Prostate gland (tissue), 2 donors: ENCODE results near the gene SHISAL2B. TPM values are rescaled to one million over a fixed set of nuclear protein-coding genes. Genes with fewer than 3 reads are reported as not detected.
"Not testable (repeated sequence)": the region's sequence is repeated elsewhere in the genome, so short reads cannot be mapped to it uniquely, and the experiment has no call there.

Experiments
- DNase-seq: peaks from one replicate; pipeline ENCODE4 v3.0.0-alpha.2; 2019; ENCODE audit warnings: low spot score
- H3K27ac ChIP-seq, 2 donors: fragments of 200-600 bp; sonication (generic); 2 replicates each; pipeline ENCODE4 v1.5.1; 2017 to 2019
- H3K27me3 ChIP-seq: fragments of 200-600 bp; sonication (generic); replicated peaks from 2 replicates; pipeline ENCODE4 v1.5.1; 2019; ENCODE audit not compliant: insufficient read depth
- H3K36me3 ChIP-seq, 2 donors: fragments of 200-600 bp; sonication (generic); 1 replicate in 1 of 2; 2 replicates in 1 of 2; pipeline versions ENCODE4 v1.5.1 to v1.8.1; 2017 to 2019
- H3K4me1 ChIP-seq: fragments of 200-600 bp; sonication (generic); replicated peaks from 2 replicates; pipeline ENCODE4 v1.5.1; 2019
- H3K4me3 ChIP-seq, 2 donors: fragments of 200-600 bp; sonication (generic); 2 replicates each; pipeline ENCODE4 v1.5.1; 2017 to 2019
- H3K9me3 ChIP-seq: fragments of 200-600 bp; sonication (generic); 2 replicates; pipeline ENCODE4 v1.5.1; 2017
- POLR2A ChIP-seq: fragments of 450-650 bp; IDR thresholded peaks from one replicate; pipeline ENCODE4 v1.6.1; 2016; ENCODE audit warnings: antibody characterized with exemption, mild to moderate bottlenecking
- POLR2AphosphoS5 ChIP-seq: sonication (generic); formaldehyde crosslinking; IDR thresholded peaks from one replicate; pipeline ENCODE4 v1.6.1; 2017; ENCODE audit warnings: antibody characterized with exemption
- WGBS: methylation state at CpG from one replicate; pipeline ENCODE4 v1.1.5; 2018; 5-methylcytosine and 5-hydroxymethylcytosine counted together
- intact Hi-C: fragments of 100-400 bp; cut with DNase I; formaldehyde crosslinking; loops from one replicate; pipeline ENCODE4 v1.14.2; 2022
- total RNA-seq, 2 donors: library from RNA; depleted of rRNA; stranded (reverse); fragments of >200 nt; gene quantifications; one replicate each; pipeline ENCODE4 v1.1.0, GENCODE V29; 2016
- TF ChIP-seq, protein P1 (sequence below), 4 experiments: fragments of 200-600 bp in 2 of 4; fragments of 450-650 bp in 2 of 4; sonication (generic) in 2 of 4; IDR thresholded peaks; 1 replicate in 3 of 4; 2 replicates in 1 of 4; pipeline ENCODE4 v1.5.1; 2016 to 2019; ENCODE audit warnings: antibody characterized with exemption in 4 of 4, mild to moderate bottlenecking in 2 of 4, moderate library complexity in 2 of 4

Gene SHISAL2B
- total RNA-seq, 2 donors from 2014 or later: not detected

DNA sequence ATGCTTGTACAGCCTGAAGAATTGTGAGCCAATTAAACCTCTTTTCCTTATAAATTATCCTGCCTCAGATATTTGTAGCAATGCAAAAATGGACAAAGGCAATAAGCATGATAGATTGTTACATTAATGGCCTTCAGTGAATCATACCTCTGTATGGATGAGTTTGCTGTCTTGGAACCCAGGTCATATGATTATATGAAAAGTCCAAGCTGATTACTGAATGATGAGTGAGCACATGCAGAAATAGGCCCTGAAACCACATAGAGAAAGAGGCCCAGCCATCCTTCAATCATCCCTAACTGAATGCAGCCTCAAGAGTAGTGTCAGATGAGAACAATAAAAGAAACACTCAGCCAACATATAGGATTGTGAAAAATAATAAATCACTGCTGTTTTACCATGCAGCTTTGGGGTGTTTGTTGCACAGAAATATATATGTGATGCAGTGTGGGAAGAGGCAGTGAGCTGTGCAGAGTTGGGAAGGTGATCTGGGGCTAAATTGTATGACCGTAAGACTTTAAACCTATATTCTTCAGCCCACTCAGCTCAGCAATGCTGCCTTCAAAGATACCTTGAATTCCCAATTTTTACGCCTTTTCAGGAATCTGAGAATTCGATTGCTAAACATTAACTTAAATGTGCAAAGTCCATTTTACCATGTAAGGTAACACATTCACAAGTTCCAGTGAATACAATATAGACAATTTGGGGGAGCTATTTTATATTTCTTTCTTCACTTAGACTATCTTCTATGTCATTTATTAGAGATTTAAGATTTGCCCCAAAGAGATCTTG, 36.3 kb upstream of the SHISAL2B start:
- no peak overlapping the region for H3K27ac ChIP-seq
- DNase-seq: no peak
- no peak for TF ChIP-seq POLR2AphosphoS5
- no peak for TF ChIP-seq POLR2A
- TF ChIP-seq, protein P1, sequence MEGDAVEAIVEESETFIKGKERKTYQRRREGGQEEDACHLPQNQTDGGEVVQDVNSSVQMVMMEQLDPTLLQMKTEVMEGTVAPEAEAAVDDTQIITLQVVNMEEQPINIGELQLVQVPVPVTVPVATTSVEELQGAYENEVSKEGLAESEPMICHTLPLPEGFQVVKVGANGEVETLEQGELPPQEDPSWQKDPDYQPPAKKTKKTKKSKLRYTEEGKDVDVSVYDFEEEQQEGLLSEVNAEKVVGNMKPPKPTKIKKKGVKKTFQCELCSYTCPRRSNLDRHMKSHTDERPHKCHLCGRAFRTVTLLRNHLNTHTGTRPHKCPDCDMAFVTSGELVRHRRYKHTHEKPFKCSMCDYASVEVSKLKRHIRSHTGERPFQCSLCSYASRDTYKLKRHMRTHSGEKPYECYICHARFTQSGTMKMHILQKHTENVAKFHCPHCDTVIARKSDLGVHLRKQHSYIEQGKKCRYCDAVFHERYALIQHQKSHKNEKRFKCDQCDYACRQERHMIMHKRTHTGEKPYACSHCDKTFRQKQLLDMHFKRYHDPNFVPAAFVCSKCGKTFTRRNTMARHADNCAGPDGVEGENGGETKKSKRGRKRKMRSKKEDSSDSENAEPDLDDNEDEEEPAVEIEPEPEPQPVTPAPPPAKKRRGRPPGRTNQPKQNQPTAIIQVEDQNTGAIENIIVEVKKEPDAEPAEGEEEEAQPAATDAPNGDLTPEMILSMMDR (IDR thresholded peaks at IDR 0.05): no peak
- H3K4me1 ChIP-seq: no peaks in the 10 kb centered on the region
- no peaks in the 10 kb centered on the region for H3K36me3 ChIP-seq
- no peaks in the 10 kb centered on the region for H3K27me3 ChIP-seq
- WGBS: 93% methylated on average over 3 of the region's 3 CpGs
- no peak overlapping the region for H3K4me3 ChIP-seq
- intact Hi-C loops: no loop called here
- H3K9me3 ChIP-seq: no peaks in the 10 kb centered on the region

DNA sequence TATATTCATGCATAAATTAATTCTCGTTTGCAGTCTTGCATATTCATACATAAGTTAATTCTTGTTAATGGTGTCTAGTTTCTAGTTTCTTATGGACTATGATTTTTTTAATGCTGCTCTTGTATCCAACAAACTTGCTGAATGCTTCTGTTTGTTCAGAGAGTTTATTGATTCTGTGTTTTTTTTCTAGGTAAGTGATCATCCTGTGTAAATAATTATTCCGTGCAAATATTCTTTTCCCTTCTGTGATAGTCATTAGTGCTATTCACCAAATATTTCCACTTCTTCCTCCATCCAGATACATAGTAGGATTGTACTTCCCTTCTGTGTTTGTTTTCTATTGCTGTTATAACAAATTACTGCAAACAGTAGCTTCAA, 35.8 kb upstream of the SHISAL2B start:
- intact Hi-C loops: no loop called here
- Histone ChIP-seq H3K9me3 (no peaks in the 10 kb centered on the region), H3K27ac (no peak overlapping the region), H3K4me1 (no peaks in the 10 kb centered on the region), H3K27me3 (no peaks in the 10 kb centered on the region), H3K4me3 (no peak overlapping the region), H3K36me3 (no peaks in the 10 kb centered on the region)
- TF ChIP-seq POLR2A (no peak), POLR2AphosphoS5 (no peak)
- TF ChIP-seq, protein P1 (IDR thresholded peaks at IDR 0.05): no peak
- WGBS: 50% methylated on average over 2 of the region's 2 CpGs
- no peak for DNase-seq

DNA sequence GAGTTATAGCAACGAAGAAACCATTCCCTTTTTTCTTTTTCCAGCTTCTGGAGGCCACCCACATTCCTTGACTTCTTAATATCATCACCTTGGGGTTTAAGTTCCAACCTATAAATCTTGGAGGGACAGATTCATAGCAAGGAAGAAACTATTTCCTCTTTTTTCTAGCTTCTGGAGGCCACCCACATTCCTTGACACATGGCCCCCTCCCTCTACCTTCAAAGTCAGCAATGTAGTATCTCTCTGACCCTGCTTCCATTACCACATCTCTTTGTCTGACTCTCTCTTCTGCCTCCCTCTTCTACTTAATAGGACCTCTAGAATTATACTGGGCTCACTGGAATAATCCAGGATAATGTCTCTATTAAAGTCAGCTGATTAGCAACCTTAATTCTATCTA, 34.7 kb upstream of the SHISAL2B start:
- Histone ChIP-seq H3K4me3 (no peak overlapping the region), H3K36me3 (no peaks in the 10 kb centered on the region), H3K9me3 (no peaks in the 10 kb centered on the region), H3K27ac (no peak overlapping the region), H3K27me3 (no peaks in the 10 kb centered on the region), H3K4me1 (no peaks in the 10 kb centered on the region)
- no peak for DNase-seq
- WGBS: 42% methylated on average over 1 of the region's 1 CpG
- TF ChIP-seq, protein P1 (IDR thresholded peaks at IDR 0.05): no peak
- no peak for TF ChIP-seq POLR2A
- intact Hi-C loops: no loop called here

DNA sequence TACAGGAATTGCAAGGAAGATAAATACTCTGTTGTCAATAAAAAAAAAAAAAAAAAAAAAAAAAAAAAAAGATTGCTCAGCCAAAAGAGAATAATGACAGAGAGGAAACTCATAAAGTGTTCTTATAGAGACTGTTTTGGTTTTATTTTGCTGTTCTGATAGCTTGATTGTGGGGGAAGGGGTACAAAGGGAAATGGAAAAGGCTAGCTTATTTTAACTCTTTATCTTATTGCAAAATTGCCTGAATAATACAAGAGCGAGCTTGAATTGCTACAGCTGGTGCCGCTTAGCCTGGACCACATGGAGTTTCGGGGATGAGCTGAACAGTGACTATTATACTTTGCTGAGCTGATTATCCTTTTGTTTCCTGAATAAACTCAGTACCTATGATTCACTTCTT, 31.0 kb upstream of the SHISAL2B start:
- TF ChIP-seq POLR2AphosphoS5 (no peak), POLR2A (no peak)
- TF ChIP-seq, protein P1 (IDR thresholded peaks at IDR 0.05): no peak
- intact Hi-C loops: no loop called here
- 60% methylated on average over 3 of the region's 3 CpGs for WGBS
- Histone ChIP-seq H3K9me3 (no peaks in the 10 kb centered on the region), H3K4me1 (no peaks in the 10 kb centered on the region), H3K36me3 (no peaks in the 10 kb centered on the region), H3K4me3 (no peak overlapping the region), H3K27ac (no peak overlapping the region), H3K27me3 (no peaks in the 10 kb centered on the region)
- no peak for DNase-seq

DNA sequence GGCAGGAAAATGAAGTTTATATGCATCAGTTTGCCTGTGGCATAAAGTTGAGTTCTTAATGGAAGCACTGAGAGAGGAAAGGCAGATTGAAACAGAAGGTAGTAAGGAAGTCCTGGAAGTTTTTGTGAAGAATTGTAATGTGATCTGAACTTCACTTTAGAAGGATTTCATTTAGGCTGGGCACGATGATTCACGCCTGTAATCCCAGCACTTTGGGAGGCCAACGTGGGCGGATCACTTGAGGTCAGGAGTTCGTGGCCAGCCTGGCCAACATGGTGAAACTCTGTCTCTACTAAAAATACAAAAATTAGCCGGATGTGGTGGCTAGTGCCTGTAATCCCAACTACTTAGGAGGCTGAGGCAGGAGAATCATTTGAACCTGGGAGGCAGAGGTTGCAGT, 27.1 kb upstream of the SHISAL2B start:
- H3K4me3 ChIP-seq, H3K27ac ChIP-seq, DNase-seq, H3K9me3 ChIP-seq, H3K36me3 ChIP-seq, intact Hi-C loops, H3K27me3 ChIP-seq, H3K4me1 ChIP-seq: not testable (repeated sequence)
- 73% methylated on average over 6 of the region's 6 CpGs for WGBS
